IPS-15b (cell line): ENCODE results near the gene MICALL2.
"Not testable (repeated sequence)": the region's sequence is repeated elsewhere in the genome, so short reads cannot be mapped to it uniquely, and the experiment has no call there.

Experiments
- H3K27me3 ChIP-seq: one replicate; pipeline ENCODE4 v1.6.1; 2013; ENCODE audit warnings: low read length; ENCODE audit not compliant: control insufficient read depth, insufficient read depth
- H3K36me3 ChIP-seq: one replicate; pipeline ENCODE4 v1.6.1; 2013; ENCODE audit warnings: low read length; ENCODE audit not compliant: control insufficient read depth, insufficient read depth
- H3K4me1 ChIP-seq: one replicate; pipeline ENCODE4 v1.6.1; 2013; ENCODE audit warnings: mild to moderate bottlenecking, low read length; ENCODE audit not compliant: control insufficient read depth, insufficient read depth
- H3K4me3 ChIP-seq: one replicate; pipeline ENCODE4 v1.5.1; 2013; ENCODE audit warnings: low read depth, low read length
- H3K9ac ChIP-seq: one replicate; pipeline ENCODE4 v1.6.1; 2013; ENCODE audit warnings: low read depth, mild to moderate bottlenecking, low read length
- H3K9me3 ChIP-seq: one replicate; pipeline ENCODE4 v1.6.1; 2013; ENCODE audit warnings: mild to moderate bottlenecking, low read length; ENCODE audit not compliant: control insufficient read depth, insufficient read depth

MICALL2 gene

GRCh38 chr7:1443587-1444200, 15.6 kb downstream of the MICALL2 start:
- H3K9ac ChIP-seq, H3K4me1 ChIP-seq, H3K27me3 ChIP-seq, H3K9me3 ChIP-seq, H3K4me3 ChIP-seq: not testable (repeated sequence)
- peaks cover 18% of the 10 kb centered on the region for H3K36me3 ChIP-seq

GRCh38 chr7:1442355-1443124, 16.7 kb downstream of the MICALL2 start:
- Histone ChIP-seq H3K36me3 (peaks cover 19% of the 10 kb centered on the region), H3K4me1 (no peaks in the 10 kb centered on the region), H3K27me3 (no peaks in the 10 kb centered on the region), H3K9ac (no peak overlapping the region), H3K9me3 (no peaks in the 10 kb centered on the region), H3K4me3 (no peak overlapping the region)

GRCh38 chr7:1441615-1442354, 17.5 kb downstream of the MICALL2 start:
- Histone ChIP-seq H3K9me3 (no peaks in the 10 kb centered on the region), H3K4me1 (no peaks in the 10 kb centered on the region), H3K36me3 (peaks cover 19% of the 10 kb centered on the region), H3K4me3 (no peak overlapping the region), H3K27me3 (no peaks in the 10 kb centered on the region), H3K9ac (no peak overlapping the region)

GRCh38 chr7:1440620-1441019, 18.6 kb downstream of the MICALL2 start:
- no peaks in the 10 kb centered on the region for H3K27me3 ChIP-seq
- no peaks in the 10 kb centered on the region for H3K9me3 ChIP-seq
- peaks cover 19% of the 10 kb centered on the region for H3K36me3 ChIP-seq
- H3K4me3 ChIP-seq = no peak overlapping the region
- no peak overlapping the region for H3K9ac ChIP-seq
- H3K4me1 ChIP-seq = no peaks in the 10 kb centered on the region

GRCh38 chr7:1439373-1440363, 19.6 kb downstream of the MICALL2 start:
- Histone ChIP-seq H3K36me3 (peaks cover 24% of the 10 kb centered on the region), H3K27me3 (no peaks in the 10 kb centered on the region), H3K4me1 (no peaks in the 10 kb centered on the region), H3K9ac (no peak overlapping the region), H3K4me3 (no peak overlapping the region), H3K9me3 (no peaks in the 10 kb centered on the region)

- peaks cover 24% of the 10 kb centered on the region for H3K36me3 ChIP-seq
- no peak overlapping the region for H3K9ac ChIP-seq
- H3K27me3 ChIP-seq = no peaks in the 10 kb centered on the region
- no peak overlapping the region for H3K4me3 ChIP-seq
- H3K9me3 ChIP-seq = no peaks in the 10 kb centered on the region
- H3K4me1 ChIP-seq = no peaks in the 10 kb centered on the region
Measured at GRCh38 chr7:1438821-1439220, 20.4 kb downstream of the MICALL2 start.

GRCh38 chr7:1438208-1438607, 21.1 kb downstream of the MICALL2 start:
- no peaks in the 10 kb centered on the region for H3K9me3 ChIP-seq
- H3K27me3 ChIP-seq = no peaks in the 10 kb centered on the region
- H3K4me3 ChIP-seq = no peak overlapping the region
- peaks cover 24% of the 10 kb centered on the region for H3K36me3 ChIP-seq
- H3K9ac ChIP-seq = no peak overlapping the region
- H3K4me1 ChIP-seq = no peaks in the 10 kb centered on the region

GRCh38 chr7:1437155-1437880, 22.0 kb downstream of the MICALL2 start:
- peaks cover 24% of the 10 kb centered on the region for H3K36me3 ChIP-seq
- H3K9ac ChIP-seq = no peak overlapping the region
- H3K9me3 ChIP-seq = no peaks in the 10 kb centered on the region
- H3K27me3 ChIP-seq = no peaks in the 10 kb centered on the region
- H3K4me1 ChIP-seq = no peaks in the 10 kb centered on the region
- no peak overlapping the region for H3K4me3 ChIP-seq

- no peaks in the 10 kb centered on the region for H3K27me3 ChIP-seq
- H3K36me3 ChIP-seq = peaks cover 22% of the 10 kb centered on the region
- H3K4me3 ChIP-seq = no peak overlapping the region
- H3K9me3 ChIP-seq = no peaks in the 10 kb centered on the region
- no peak overlapping the region for H3K9ac ChIP-seq
- H3K4me1 ChIP-seq = no peaks in the 10 kb centered on the region
Measured at GRCh38 chr7:1436608-1437007, 22.7 kb downstream of the MICALL2 start.

GRCh38 chr7:1434891-1435670, 24.2 kb downstream of the MICALL2 start:
- Histone ChIP-seq H3K4me3 (no peak overlapping the region), H3K9ac (no peak overlapping the region), H3K27me3 (no peaks in the 10 kb centered on the region), H3K9me3 (no peaks in the 10 kb centered on the region), H3K36me3 (peaks cover 16% of the 10 kb centered on the region), H3K4me1 (no peaks in the 10 kb centered on the region)
